ENCODE data around the gene RRP8.

Gene RRP8

DNA sequence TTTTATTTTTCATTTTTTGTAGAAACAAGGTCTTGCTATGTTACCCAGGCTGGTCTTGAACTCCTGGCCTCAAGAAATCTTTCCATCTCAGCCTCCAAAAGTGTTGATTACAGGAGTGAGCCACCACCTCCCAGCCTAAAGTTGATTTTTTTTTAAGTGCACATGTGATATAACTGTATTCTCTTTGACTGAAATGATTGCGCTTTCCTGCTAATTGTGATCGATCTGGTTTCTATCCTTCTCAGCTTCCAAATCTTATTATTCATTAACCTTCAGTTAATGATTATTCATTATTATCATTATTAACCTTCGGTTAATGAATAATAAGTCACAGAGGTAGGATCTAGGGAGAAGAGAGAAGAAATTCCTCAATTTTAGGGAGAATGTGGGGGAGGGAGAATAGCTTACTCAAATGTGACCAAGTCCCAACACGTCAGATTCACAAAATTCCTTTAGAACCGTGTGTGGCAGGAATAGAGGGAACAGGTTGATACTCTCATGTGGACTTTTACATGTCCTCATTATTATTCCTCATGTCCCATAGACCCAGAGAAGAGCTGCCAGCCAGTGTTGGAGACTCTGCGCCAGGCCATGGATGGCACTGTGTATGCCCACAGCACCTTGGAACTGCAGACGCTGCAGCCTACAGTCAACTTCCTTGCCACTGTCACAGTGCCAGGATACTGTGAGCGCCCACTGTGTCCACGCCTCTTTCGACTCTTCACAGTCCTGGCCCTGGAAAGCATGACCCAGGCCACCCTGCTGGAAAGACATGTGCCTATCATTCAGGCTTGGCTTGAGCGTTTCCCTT is 47.1 kb downstream of the RRP8 start:
- ATAC-seq = no peak
- TF ChIP-seq RARB (CRISPR knock-in tag; IDR thresholded peaks at IDR 0.05) = no peak
- no peak for TF ChIP-seq BACH2 (CRISPR knock-in tag; IDR thresholded peaks at IDR 0.05; ENCODE audit: borderline replicate concordance)
- TF ChIP-seq ISL1 (CRISPR knock-in tag; IDR thresholded peaks at IDR 0.05) = no peak
- TF ChIP-seq, protein P1, sequence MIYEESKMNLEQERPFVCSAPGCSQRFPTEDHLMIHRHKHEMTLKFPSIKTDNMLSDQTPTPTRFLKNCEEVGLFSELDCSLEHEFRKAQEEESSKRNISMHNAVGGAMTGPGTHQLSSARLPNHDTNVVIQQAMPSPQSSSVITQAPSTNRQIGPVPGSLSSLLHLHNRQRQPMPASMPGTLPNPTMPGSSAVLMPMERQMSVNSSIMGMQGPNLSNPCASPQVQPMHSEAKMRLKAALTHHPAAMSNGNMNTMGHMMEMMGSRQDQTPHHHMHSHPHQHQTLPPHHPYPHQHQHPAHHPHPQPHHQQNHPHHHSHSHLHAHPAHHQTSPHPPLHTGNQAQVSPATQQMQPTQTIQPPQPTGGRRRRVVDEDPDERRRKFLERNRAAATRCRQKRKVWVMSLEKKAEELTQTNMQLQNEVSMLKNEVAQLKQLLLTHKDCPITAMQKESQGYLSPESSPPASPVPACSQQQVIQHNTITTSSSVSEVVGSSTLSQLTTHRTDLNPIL (CRISPR knock-in tag; IDR thresholded peaks at IDR 0.05; ENCODE audit: low read depth) = no peak
- TF ChIP-seq ESRRG (CRISPR knock-in tag; IDR thresholded peaks at IDR 0.05) = no peak
- no peak for TF ChIP-seq ZNF8 (CRISPR knock-in tag; IDR thresholded peaks at IDR 0.05)
- TF ChIP-seq, protein P2, sequence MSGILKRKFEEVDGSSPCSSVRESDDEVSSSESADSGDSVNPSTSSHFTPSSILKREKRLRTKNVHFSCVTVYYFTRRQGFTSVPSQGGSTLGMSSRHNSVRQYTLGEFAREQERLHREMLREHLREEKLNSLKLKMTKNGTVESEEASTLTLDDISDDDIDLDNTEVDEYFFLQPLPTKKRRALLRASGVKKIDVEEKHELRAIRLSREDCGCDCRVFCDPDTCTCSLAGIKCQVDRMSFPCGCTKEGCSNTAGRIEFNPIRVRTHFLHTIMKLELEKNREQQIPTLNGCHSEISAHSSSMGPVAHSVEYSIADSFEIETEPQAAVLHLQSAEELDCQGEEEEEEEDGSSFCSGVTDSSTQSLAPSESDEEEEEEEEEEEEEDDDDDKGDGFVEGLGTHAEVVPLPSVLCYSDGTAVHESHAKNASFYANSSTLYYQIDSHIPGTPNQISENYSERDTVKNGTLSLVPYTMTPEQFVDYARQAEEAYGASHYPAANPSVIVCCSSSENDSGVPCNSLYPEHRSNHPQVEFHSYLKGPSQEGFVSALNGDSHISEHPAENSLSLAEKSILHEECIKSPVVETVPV (CRISPR knock-in tag; IDR thresholded peaks at IDR 0.05) = no peak
- no peak for TF ChIP-seq TOX (CRISPR knock-in tag; IDR thresholded peaks at IDR 0.05; ENCODE audit: borderline replicate concordance)
- no peak for TF ChIP-seq ZNF565 (CRISPR knock-in tag; conservative IDR thresholded peaks at IDR 0.05; ENCODE audit: low read depth)
- no peak for TF ChIP-seq SNAI2 (CRISPR knock-in tag; IDR thresholded peaks at IDR 0.05)
- no peak for TF ChIP-seq PPARA (CRISPR knock-in tag; IDR thresholded peaks at IDR 0.05; ENCODE audit: borderline replicate concordance)
- no peak for TF ChIP-seq OSR1 (CRISPR knock-in tag; IDR thresholded peaks at IDR 0.05)

DNA sequence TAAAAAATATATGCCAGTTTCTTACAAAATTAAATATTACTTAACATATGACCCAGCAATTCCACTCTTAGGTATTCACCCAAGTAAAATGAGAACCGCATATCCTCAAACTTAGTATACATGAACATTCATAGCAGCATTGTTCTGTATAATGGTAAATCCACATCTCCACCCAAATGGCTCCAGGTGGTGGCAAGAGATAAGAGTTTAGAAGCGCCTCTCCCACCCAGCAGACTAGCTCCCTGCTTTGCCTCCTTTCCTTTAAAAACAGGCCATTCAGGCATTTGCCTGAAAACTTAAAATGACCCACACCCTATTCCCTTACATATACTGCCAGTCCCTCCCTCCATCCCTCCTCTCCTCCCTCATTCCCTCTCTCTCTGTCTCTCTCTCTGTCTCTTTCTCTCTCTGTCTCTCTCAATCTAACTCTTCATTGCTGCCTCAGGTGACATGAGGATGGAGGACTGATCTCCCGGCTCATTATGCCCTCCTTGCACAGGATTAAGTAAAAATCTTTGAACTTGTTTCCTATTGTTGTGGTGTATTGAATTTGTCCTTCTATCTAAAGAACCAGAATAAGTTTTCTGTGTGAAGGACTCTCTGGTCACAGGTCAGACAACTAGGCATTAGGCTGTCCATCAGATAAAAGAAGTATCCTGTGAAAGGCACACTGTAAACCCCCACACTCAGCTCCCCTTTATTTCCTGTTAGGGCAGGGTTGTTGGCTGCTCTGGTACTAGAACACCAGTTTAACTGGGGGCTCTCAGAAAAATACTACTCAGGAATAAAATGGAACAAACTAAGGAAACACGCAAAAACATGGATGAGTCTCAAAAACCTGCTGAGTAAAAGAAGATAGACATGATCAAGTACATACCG is 48.3 kb downstream of the RRP8 start:
- ATAC-seq = no peak
- TF ChIP-seq, protein P3, sequence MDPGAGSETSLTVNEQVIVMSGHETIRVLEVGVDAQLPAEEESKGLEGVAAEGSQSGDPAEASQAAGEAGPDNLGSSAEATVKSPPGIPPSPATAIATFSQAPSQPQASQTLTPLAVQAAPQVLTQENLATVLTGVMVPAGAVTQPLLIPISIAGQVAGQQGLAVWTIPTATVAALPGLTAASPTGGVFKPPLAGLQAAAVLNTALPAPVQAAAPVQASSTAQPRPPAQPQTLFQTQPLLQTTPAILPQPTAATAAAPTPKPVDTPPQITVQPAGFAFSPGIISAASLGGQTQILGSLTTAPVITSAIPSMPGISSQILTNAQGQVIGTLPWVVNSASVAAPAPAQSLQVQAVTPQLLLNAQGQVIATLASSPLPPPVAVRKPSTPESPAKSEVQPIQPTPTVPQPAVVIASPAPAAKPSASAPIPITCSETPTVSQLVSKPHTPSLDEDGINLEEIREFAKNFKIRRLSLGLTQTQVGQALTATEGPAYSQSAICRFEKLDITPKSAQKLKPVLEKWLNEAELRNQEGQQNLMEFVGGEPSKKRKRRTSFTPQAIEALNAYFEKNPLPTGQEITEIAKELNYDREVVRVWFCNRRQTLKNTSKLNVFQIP (CRISPR knock-in tag; IDR thresholded peaks at IDR 0.05; ENCODE audit: borderline replicate concordance, low read depth) = no peak
- TF ChIP-seq BACH2 (CRISPR knock-in tag; IDR thresholded peaks at IDR 0.05; ENCODE audit: borderline replicate concordance) = no peak

DNA sequence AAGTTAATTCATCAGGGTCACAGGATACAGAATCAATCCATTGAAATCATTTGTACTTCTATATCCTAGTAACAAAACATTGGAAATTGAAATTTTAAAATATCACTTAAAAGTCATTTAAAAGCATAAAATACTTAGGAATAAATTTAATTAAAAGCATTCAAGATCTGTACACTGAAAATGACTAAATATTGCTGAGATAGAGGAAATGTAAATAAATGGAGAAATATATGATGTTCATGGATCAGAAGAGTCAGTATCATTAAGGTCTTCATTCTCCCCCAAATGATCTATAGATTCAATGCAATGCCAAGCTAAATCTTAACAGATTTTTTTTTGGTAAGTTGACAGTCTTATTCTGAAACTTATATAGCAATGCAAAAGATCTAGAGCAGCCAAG is 49.8 kb downstream of the RRP8 start:
- TF ChIP-seq TCF4 (CRISPR knock-in tag; IDR thresholded peaks at IDR 0.05; ENCODE audit: borderline replicate concordance) = no peak
- TF ChIP-seq ZNF8 (CRISPR knock-in tag; IDR thresholded peaks at IDR 0.05) = no peak
- TF ChIP-seq, protein P4, sequence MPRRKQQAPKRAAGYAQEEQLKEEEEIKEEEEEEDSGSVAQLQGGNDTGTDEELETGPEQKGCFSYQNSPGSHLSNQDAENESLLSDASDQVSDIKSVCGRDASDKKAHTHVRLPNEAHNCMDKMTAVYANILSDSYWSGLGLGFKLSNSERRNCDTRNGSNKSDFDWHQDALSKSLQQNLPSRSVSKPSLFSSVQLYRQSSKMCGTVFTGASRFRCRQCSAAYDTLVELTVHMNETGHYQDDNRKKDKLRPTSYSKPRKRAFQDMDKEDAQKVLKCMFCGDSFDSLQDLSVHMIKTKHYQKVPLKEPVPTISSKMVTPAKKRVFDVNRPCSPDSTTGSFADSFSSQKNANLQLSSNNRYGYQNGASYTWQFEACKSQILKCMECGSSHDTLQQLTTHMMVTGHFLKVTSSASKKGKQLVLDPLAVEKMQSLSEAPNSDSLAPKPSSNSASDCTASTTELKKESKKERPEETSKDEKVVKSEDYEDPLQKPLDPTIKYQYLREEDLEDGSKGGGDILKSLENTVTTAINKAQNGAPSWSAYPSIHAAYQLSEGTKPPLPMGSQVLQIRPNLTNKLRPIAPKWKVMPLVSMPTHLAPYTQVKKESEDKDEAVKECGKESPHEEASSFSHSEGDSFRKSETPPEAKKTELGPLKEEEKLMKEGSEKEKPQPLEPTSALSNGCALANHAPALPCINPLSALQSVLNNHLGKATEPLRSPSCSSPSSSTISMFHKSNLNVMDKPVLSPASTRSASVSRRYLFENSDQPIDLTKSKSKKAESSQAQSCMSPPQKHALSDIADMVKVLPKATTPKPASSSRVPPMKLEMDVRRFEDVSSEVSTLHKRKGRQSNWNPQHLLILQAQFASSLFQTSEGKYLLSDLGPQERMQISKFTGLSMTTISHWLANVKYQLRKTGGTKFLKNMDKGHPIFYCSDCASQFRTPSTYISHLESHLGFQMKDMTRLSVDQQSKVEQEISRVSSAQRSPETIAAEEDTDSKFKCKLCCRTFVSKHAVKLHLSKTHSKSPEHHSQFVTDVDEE (CRISPR knock-in tag; IDR thresholded peaks at IDR 0.05) = no peak
- TF ChIP-seq, protein P5, sequence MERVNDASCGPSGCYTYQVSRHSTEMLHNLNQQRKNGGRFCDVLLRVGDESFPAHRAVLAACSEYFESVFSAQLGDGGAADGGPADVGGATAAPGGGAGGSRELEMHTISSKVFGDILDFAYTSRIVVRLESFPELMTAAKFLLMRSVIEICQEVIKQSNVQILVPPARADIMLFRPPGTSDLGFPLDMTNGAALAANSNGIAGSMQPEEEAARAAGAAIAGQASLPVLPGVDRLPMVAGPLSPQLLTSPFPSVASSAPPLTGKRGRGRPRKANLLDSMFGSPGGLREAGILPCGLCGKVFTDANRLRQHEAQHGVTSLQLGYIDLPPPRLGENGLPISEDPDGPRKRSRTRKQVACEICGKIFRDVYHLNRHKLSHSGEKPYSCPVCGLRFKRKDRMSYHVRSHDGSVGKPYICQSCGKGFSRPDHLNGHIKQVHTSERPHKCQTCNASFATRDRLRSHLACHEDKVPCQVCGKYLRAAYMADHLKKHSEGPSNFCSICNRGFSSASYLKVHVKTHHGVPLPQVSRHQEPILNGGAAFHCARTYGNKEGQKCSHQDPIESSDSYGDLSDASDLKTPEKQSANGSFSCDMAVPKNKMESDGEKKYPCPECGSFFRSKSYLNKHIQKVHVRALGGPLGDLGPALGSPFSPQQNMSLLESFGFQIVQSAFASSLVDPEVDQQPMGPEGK (CRISPR knock-in tag; IDR thresholded peaks at IDR 0.05; ENCODE audit: borderline replicate concordance) = no peak
- TF ChIP-seq RARB (CRISPR knock-in tag; IDR thresholded peaks at IDR 0.05) = no peak
- TF ChIP-seq PPARA (CRISPR knock-in tag; IDR thresholded peaks at IDR 0.05; ENCODE audit: borderline replicate concordance) = no peak
- no peak for TF ChIP-seq ZFP30 (CRISPR knock-in tag; IDR thresholded peaks at IDR 0.05)
- TF ChIP-seq ZNF565 (CRISPR knock-in tag; conservative IDR thresholded peaks at IDR 0.05; ENCODE audit: low read depth) = no peak
- no peak for TF ChIP-seq TOX (CRISPR knock-in tag; IDR thresholded peaks at IDR 0.05; ENCODE audit: borderline replicate concordance)
- no peak for TF ChIP-seq ZC3H10 (CRISPR knock-in tag; IDR thresholded peaks at IDR 0.05)
- no peak for TF ChIP-seq BACH2 (CRISPR knock-in tag; IDR thresholded peaks at IDR 0.05; ENCODE audit: borderline replicate concordance)
- no peak for TF ChIP-seq ZNF70 (CRISPR knock-in tag; IDR thresholded peaks at IDR 0.05)
- TF ChIP-seq ARNTL (CRISPR knock-in tag; IDR thresholded peaks at IDR 0.05; ENCODE audit: borderline replicate concordance, low read depth) = no peak
- TF ChIP-seq ISL1 (CRISPR knock-in tag; IDR thresholded peaks at IDR 0.05) = no peak
- no peak for ATAC-seq
